ENCODE data around the gene GJD4. TPM values are rescaled to one million over a fixed set of nuclear protein-coding genes. Genes with fewer than 3 reads are reported as not detected.

Gene GJD4
- total and polyA plus RNA-seq, 2 donors (not counting 3 experiments of a cell fraction or from before 2014, with no cell fraction given) = not detected

DNA sequence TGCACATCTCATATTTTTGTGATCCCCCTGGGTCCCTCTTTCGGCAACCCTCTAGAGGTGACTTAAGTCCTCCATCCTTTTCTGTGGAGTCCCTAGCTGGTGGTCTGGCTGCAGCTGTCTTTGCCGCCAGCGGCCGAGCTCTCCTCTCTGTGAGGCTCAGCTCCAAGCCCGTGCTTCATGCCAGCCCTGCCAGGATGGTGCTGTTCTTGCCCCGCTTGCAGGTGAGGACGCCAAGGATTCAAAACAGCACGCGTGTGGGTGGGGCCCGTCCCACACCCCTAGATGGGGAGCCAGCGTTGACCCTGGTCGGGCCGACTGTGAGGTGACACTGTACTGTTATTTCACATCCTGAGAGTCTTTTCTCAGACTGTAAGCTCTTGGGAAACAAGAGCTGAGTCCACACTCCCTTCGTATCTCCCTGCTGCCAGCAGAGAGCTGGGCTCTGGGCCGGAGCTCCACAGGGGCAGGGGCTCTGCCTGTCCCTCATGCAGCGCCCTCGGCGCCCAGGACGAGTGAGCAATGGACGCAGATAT lies 36.6 kb upstream of the GJD4 start:
- Histone ChIP-seq H3K9me1 (replicated peaks; ENCODE audit: control insufficient read depth, extremely low read depth, insufficient read depth, low read length) (no peaks in the 10 kb centered on the region), H3K4me3 (replicated peaks in 1 of 3; ENCODE audit: insufficient read depth in 1 of 3, low read depth in 1 of 3, low read length in 3 of 3) (no peak overlapping the region), H3K4me2 (ENCODE audit: insufficient read depth, low read length) (no peak overlapping the region), H3K4me1 (ENCODE audit: control insufficient read depth, extremely low read depth, insufficient read depth, low read length) (peaks cover 12% of the 10 kb centered on the region), H3K27me3 (ENCODE audit: control insufficient read depth in 2 of 2, insufficient read depth in 2 of 2, low read length in 2 of 2) (no peaks in the 10 kb centered on the region), H3K27ac (ENCODE audit: insufficient read depth, low read depth, low read length) (no peak overlapping the region), H3K9ac (replicated peaks; ENCODE audit: extremely low read depth, insufficient read depth, low read length) (no peak overlapping the region), H3K79me2 (ENCODE audit: control insufficient read depth, insufficient read depth, low read length) (no peaks in the 10 kb centered on the region), H3K9me3 (replicated peaks; ENCODE audit: control insufficient read depth, insufficient read depth, low read length) (no peaks in the 10 kb centered on the region), H4K20me1 (replicated peaks; ENCODE audit: control insufficient read depth, extremely low read depth, insufficient read depth, low read length) (no peaks in the 10 kb centered on the region), H3K36me3 (ENCODE audit: control insufficient read depth in 2 of 2, extremely low read depth in 1 of 2, insufficient read depth in 2 of 2, low read length in 2 of 2) (peaks cover 11 to 30% of the 10 kb centered on the region in 2 experiments), H2AFZ (ENCODE audit: low read depth, low read length) (no peak overlapping the region)
- DNase-seq (ENCODE audit: low read depth, low spot score) (no peak), FAIRE-seq (no peak)
- dilution Hi-C loops (cut with MboI; ENCODE audit: extremely low pct_ligation_motif_present, low sequenced_read_pairs) = no loop called here
- ChIA-PET POLR2A (no interaction called here), CTCF (no interaction called here)
- TF ChIP-seq, protein P1, sequence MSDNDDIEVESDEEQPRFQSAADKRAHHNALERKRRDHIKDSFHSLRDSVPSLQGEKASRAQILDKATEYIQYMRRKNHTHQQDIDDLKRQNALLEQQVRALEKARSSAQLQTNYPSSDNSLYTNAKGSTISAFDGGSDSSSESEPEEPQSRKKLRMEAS (IDR thresholded peaks at IDR 0.05; ENCODE audit: insufficient read depth, insufficient read length) = no peak
- TF ChIP-seq FOS (IDR thresholded peaks at IDR 0.05; ENCODE audit: borderline replicate concordance, insufficient read depth, low read length) (no peak), GATA2 (IDR thresholded peaks at IDR 0.05; ENCODE audit: insufficient read depth, insufficient read length, low read depth, low read length) (no peak), POLR2AphosphoS5 (IDR thresholded peaks at IDR 0.05; ENCODE audit: insufficient read depth, low read depth, low read length) (no peak)
- intact Hi-C loops (cut with micrococcal nuclease) = loop anchor here (10.0 kb wide), 1 partner anchor 444 kb away; the partner anchor contains the start of gene CREM
- no TSS peak for BruUV-seq (replicated peaks)

DNA sequence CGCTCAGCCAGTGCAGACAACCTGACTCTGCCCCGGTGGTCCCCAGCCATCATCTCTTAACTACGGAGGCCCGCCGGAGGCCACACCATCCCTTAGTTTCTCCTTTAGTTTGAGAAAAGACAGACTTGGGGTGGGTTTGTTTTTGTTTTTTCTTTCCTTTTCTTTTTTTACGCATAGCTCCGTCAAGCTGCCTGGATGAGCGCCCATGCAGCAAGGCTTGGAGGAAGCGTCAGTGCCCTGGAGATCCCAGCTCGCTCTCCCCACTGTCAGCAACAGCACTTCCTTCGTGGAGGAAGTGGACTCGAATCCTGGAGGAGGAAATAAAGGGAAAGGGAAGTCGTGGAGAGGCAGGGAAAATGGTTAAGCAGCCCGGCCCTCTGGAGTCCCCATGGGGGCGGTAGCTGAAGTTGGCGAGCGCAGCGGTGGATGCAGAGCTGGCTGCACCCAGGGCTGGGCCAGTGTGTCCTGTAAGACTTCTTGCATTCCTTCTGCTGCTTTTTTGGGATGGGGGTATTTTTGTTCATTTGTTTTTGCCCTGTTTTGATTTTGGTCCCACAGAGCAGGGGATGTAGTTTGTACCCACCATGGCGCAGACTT lies 35.9 kb upstream of the GJD4 start:
- DNase-seq (ENCODE audit: low read depth, low spot score) (no peak), FAIRE-seq (no peak)
- dilution Hi-C loops (cut with MboI; ENCODE audit: extremely low pct_ligation_motif_present, low sequenced_read_pairs) = no loop called here
- CTCF ChIA-PET = no interaction called here
- Histone ChIP-seq H3K9me3 (replicated peaks; ENCODE audit: control insufficient read depth, insufficient read depth, low read length) (no peaks in the 10 kb centered on the region), H3K79me2 (ENCODE audit: control insufficient read depth, insufficient read depth, low read length) (no peaks in the 10 kb centered on the region), H3K27ac (ENCODE audit: insufficient read depth, low read depth, low read length) (no peak overlapping the region), H3K9ac (replicated peaks; ENCODE audit: extremely low read depth, insufficient read depth, low read length) (no peak overlapping the region), H3K27me3 (ENCODE audit: control insufficient read depth in 2 of 2, insufficient read depth in 2 of 2, low read length in 2 of 2) (no peaks in the 10 kb centered on the region), H4K20me1 (replicated peaks; ENCODE audit: control insufficient read depth, extremely low read depth, insufficient read depth, low read length) (no peaks in the 10 kb centered on the region), H3K9me1 (replicated peaks; ENCODE audit: control insufficient read depth, extremely low read depth, insufficient read depth, low read length) (no peaks in the 10 kb centered on the region), H3K4me1 (ENCODE audit: control insufficient read depth, extremely low read depth, insufficient read depth, low read length) (peaks cover 13% of the 10 kb centered on the region), H2AFZ (ENCODE audit: low read depth, low read length) (no peak overlapping the region), H3K4me3 (replicated peaks in 1 of 3; ENCODE audit: insufficient read depth in 1 of 3, low read depth in 1 of 3, low read length in 3 of 3) (no peak overlapping the region), H3K36me3 (ENCODE audit: control insufficient read depth in 2 of 2, extremely low read depth in 1 of 2, insufficient read depth in 2 of 2, low read length in 2 of 2) (peaks cover 11 to 31% of the 10 kb centered on the region in 2 experiments), H3K4me2 (ENCODE audit: insufficient read depth, low read length) (no peak overlapping the region)
- POLR2A ChIA-PET = no interaction called here
- TSS peak; percentile 73 for BruUV-seq (replicated peaks)
- no peak for TF ChIP-seq FOS (IDR thresholded peaks at IDR 0.05; ENCODE audit: borderline replicate concordance, insufficient read depth, low read length)
- no peak for TF ChIP-seq MYC (IDR thresholded peaks at IDR 0.05; ENCODE audit: low read depth, low read length)
- intact Hi-C loops (cut with micrococcal nuclease) = loop anchor here (10.0 kb wide), 1 partner anchor 444 kb away; the partner anchor contains the start of gene CREM
